ENCODE measurements around the gene PLAC1.

DNA sequence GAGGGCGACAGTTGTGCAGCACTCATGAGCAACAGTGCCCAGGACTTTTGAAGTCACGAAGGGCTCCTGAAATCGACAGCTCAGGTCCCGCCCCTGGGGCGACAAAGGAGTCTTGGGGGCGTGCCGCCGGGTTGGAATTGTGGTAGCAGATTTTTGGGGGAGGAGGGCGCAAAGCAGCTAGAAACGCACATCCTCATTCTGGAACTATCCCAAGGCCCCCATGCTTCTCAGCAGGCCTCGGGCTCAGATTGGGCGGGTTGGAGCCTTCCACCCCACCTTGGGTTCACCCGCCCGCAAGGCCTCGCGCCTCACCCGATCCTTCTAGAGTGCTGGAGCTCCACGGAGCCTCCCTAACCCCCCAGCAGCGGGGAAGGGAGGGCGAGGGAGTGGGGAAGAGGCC lies 112.8 kb downstream of the PLAC1 start:
- TF ChIP-seq EZH2 (IDR thresholded peaks at IDR 0.05) = no peak
- no peak for TF ChIP-seq POLR2AphosphoS5 (IDR thresholded peaks at IDR 0.05; ENCODE audit: borderline replicate concordance, low read depth, low read length)

Data from SK-N-MC (cell line).